SK-N-SH treated with all-trans-retinoic acid at 6 μM for 48 hours (cell line): ENCODE data around the gene VEGFB.

Source experiments
- CREB5 ChIP-seq: fragments of 250-450 bp; sonication (Bioruptor Pico); IDR thresholded peaks from 2 replicates; pipeline ENCODE4 v1.5.1; 2020; ENCODE audit warnings: low read depth, mild to moderate bottlenecking, moderate library complexity
- RARB ChIP-seq: fragments of 250-450 bp; sonication (Bioruptor Pico); IDR thresholded peaks from 2 replicates; pipeline ENCODE4 v1.8.0; 2021; ENCODE audit warnings: mild to moderate bottlenecking, moderate library complexity
- ZFP30 ChIP-seq: fragments of 450-650 bp; formaldehyde crosslinking; IDR thresholded peaks from 2 replicates; pipeline ENCODE4 v1.5.0; 2022; ENCODE audit warnings: mild to moderate bottlenecking, moderate library complexity
- TF ChIP-seq, protein P1 (sequence below): fragments of 250-450 bp; sonication (Bioruptor Pico); IDR thresholded peaks from 2 replicates; pipeline ENCODE4 v1.5.1; 2021; ENCODE audit warnings: mild to moderate bottlenecking, moderate library complexity

- TF ChIP-seq, protein P1, sequence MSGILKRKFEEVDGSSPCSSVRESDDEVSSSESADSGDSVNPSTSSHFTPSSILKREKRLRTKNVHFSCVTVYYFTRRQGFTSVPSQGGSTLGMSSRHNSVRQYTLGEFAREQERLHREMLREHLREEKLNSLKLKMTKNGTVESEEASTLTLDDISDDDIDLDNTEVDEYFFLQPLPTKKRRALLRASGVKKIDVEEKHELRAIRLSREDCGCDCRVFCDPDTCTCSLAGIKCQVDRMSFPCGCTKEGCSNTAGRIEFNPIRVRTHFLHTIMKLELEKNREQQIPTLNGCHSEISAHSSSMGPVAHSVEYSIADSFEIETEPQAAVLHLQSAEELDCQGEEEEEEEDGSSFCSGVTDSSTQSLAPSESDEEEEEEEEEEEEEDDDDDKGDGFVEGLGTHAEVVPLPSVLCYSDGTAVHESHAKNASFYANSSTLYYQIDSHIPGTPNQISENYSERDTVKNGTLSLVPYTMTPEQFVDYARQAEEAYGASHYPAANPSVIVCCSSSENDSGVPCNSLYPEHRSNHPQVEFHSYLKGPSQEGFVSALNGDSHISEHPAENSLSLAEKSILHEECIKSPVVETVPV (CRISPR knock-in tag) = no peak
- no peak for TF ChIP-seq RARB (CRISPR knock-in tag)
- no peak for TF ChIP-seq ZFP30 (CRISPR knock-in tag)
- no peak for TF ChIP-seq CREB5 (CRISPR knock-in tag)
These were observed 49.9 kb downstream of the VEGFB start, which contains the start of gene BAD for GRCh38 chr11:64284048-64284961.
